Renal cortical epithelial cell (primary cell): ENCODE measurements around the gene SFI1. TPM values are rescaled to one million over a fixed set of nuclear protein-coding genes. Genes with fewer than 3 reads are reported as not detected.
"Not testable (repeated sequence)": the region's sequence is repeated elsewhere in the genome, so short reads cannot be mapped to it uniquely, and the experiment has no call there.

Experiments used
- DNase-seq: peaks from one replicate; pipeline ENCODE4 v3.0.0-alpha.2; 2011; ENCODE audit warnings: low read depth
- total RNA-seq: library from RNA; depleted of rRNA; stranded (reverse); fragments of >200 nt; gene quantifications from 2 replicates; pipeline ENCODE4 v1.2.3, GENCODE V29; 2014

SFI1 gene
- total RNA-seq, 1 donor from 2014 or later = 20.2 TPM

GRCh38 chr22:31586137-31586920 is 90.0 kb downstream of the SFI1 start:
- DNase-seq = no peak

DNA sequence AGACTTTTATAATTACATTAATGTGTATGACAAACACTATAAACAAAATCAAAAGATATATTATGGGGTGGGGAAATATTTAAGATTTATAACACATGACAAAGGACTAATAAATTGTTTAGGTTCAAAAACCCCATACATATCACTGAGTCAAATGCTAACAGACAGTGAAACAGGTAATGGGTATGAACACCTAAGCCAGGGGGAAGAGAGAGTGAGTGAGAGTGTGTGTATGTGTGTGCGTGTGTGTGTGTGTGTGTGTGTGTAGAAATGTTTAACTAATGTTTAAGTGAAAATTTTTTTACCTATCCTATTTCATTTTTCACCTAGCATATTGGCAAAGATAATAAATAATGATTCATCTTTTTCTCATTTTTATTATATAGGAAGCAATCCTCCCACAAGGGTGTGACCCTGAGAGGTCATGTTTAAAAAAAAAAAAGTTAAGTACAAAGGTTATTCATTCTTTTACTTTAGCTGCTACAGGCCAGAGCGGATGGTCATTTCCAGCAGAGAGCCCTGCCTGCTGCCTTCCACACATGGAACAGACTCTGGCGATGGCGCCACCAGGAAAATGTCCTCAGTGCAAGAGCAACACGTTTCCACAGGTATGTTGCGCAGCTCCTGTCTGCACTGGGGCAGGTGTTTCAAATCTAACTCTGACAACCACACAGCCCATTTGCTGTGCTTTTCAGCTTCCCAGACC is 92.8 kb downstream of the SFI1 start:
- DNase-seq = no peak

DNA sequence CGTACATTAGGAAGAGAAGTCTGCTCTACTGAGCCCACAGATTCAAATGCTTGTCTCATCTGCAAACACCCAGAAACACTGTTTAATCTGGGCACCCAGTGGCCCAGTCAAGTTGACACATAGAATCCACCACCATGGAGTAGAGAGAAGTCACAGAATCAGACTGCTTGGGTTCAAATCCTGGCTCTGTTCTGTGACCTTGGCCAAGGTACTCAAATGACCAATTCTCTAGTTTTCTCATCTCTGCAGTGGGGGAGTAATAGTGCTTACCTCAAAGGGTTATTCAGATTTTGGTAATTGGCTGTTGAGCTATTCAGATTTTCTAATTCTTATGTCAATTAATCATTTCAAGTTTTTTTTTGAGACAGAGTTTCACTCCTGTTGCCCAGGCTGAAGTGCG is 93.8 kb downstream of the SFI1 start:
- not testable (repeated sequence) for DNase-seq

GRCh38 chr22:31595271-31595670 is 98.9 kb downstream of the SFI1 start:
- no peak for DNase-seq

- DNase-seq = peak; percentile 83
These were observed 106.1 kb downstream of the SFI1 start for GRCh38 chr22:31602259-31602952.

DNA sequence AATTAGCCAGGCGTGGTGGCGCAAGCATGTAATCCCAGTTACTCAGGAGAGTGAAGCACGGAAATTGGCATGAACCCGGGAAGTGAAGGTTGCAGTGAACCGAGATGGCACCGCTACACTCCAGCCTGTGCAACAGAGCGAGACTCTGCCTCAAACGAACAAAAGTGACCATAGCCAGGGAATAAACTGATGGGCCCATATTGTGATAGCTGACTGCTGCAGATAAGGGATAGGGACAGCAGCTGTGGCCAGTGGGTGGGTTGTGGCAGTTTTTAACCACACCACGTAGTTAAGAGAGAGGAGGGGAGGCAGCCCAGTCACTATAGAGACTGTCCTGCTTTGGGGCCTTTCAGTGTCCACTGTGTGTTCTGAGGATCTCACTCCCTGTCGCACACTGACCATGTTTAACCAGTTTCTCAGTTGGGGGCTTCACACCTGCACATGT is 106.8 kb downstream of the SFI1 start:
- DNase-seq = peak; percentile 41

- DNase-seq = no peak
These were observed 107.2 kb downstream of the SFI1 start for GRCh38 chr22:31603574-31603973.

DNA sequence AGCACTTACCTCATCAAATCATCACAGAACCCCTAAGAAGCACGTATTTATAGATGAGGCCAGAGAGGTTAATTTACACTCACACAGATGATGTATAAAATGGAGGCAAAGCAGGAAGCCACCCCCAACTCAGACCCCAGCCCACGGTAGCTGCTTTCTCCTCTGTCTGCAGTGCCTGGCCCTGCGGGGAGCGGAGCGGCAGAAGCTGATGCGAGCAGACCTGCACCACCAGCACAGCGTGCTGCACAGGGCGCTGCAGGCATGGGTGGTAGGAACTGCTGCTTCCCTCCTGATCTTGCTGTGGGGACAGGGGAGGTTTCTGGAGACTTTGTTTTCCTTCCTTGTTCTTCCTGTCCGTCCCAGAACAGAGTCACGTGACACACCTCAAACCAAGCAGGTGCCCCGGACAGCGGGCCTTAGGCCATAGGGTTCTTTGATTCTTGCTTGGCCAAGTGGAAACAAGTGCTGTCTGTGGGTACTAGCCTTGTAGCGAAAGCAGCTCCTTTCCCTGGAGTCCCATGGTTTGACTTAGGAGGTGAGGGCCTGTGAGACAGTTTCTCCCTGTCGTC is 107.9 kb downstream of the SFI1 start:
- DNase-seq = no peak

GRCh38 chr22:31604746-31605705 is 108.7 kb downstream of the SFI1 start:
- DNase-seq = no peak

- no peak for DNase-seq
These were observed 109.7 kb downstream of the SFI1 start for GRCh38 chr22:31605851-31606585.

DNA sequence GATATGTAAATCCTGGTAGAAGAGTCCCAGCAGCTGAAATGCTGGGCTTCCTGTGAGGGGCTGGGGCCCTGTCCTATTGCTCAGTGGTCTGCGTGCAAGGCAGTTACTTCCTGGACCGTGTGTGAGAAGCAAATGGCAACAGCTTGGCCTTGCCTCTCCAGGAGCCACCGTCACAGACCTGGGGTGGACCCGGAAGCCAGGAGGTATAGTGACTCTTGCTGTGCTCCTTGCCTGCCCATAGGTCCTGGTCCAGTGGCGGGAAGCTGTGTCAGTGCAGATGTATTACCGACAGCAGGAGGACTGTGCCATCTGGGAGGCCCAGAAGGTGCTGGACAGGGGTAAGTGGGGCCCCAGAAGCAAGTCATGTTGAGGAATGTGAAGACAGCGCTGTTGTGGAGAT is 111.4 kb downstream of the SFI1 start:
- DNase-seq = no peak

GRCh38 chr22:31609716-31610115 is 113.4 kb downstream of the SFI1 start:
- DNase-seq = no peak

- DNase-seq = no peak
These were observed 114.3 kb downstream of the SFI1 start for GRCh38 chr22:31610611-31611010.

DNA sequence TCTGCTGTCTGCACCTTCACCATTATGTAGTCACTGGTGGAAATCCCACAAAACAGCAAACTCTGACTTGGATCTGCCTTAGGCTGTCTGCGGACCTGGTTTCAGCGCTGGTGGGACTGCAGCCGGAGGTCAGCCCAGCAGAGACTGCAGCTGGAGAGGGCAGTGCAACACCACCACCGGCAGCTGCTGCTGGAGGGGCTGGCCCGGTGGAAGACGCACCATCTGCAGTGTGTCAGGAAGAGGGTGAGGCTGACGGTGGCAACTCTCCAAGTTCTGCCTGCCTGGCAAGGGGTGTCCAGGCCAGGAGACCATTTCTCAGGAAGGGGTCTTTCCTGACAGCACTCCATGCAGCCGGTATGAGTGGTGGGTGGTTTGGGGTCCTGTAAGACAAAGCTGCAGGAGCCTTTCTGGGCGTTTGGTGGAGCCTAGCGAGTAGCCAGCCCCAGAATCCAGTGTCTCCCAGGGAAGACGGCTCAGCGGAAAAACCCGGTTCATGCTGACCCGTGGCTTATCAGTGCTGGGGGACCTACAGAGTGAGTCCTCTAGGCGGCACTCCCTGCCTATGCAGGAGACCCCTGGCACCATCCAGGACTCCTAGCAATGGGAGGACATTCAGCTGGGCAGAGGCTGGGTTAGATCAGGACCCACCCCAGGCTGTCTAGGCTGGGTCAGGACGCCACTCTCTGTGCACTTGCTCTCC is 114.9 kb downstream of the SFI1 start:
- no peak for DNase-seq

DNA sequence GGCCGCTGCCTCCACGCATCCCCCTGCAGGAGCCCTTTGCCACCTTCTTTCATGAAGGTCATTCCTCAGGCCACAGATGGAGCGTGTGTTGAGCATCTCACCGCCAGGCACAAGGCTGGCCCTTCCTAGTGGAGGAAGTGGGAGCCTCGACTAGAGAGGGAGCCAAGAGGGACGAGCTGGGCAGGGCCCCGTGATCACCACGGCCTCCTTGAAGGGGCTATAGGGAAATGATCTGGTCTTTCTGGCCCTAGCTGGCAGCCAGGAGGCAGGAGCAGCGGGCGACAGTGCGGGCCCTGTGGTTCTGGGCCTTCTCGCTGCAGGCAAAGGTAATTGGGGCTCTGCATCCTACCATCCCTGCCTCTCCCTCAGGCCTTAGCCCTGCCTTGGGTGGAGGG is 116.6 kb downstream of the SFI1 start:
- DNase-seq = no peak

- no peak for DNase-seq
These were observed 117.1 kb downstream of the SFI1 start for GRCh38 chr22:31613286-31613903.

- no peak for DNase-seq
These were observed 117.6 kb downstream of the SFI1 start for GRCh38 chr22:31613904-31614296.

DNA sequence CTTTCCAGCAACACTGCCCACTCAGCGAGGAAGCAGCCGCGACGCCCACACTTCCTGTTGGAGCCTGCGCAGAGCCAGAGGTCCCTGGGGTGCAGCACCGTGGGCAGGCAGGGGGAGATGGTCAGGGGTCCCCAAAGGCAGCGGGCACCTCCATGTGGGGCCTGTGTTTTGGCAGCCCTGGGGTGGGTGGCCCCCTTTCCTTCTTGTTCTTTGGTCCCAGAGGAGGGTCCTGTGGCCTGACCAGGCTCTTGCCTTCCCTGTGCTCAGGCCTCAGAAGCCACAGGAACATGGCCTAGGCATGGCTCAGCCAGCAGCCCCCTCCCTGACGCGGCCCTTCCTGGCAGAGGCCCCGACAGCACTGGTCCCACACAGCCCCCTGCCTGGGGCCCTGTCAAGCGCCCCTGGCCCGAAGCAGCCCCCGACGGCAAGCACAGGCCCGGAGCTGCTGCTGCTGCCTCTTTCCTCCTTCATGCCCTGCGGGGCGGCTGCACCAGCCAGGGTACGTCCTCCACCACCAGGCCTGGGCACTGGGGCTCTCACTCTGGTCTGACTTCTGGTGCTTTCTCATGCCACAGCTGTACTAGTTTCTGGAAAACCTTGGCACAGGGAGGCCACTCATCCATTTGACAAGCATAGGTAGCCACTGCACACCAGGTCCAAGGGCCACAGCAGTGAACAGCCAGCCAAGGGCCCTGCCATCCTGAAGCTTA is 118.6 kb downstream of the SFI1 start:
- no peak for DNase-seq

DNA sequence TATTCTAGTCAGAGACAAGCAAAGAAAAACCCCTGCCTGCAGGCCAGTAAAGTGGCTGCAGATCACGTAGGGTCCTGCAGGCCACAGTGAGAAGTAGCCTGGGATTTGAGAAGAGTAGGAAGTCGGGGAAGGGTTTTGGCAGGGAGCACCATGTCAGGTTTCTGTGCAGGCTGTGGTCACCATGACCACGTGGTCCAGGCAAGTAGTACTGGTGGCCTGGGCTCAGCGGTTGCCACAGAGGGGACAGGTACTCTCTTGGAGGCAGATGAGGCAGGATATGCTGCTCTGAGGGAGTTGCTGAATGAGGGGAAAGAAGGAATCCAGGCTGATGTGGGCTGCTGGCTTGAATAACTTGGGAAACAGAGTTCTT is 119.1 kb downstream of the SFI1 start:
- no peak for DNase-seq
